GM11168 (cell line): ENCODE measurements around the gene PRRT1.

ENCODE experiments used
- in situ Hi-C: fragments of 300-500 bp; cut with MboI; formaldehyde crosslinking; loops from one replicate; pipeline ENCODE4 v1.12.0; 2022; ENCODE audit warnings: low sequenced_read_pairs; ENCODE audit not compliant: unreplicated experiment

PRRT1 gene

GRCh38 chr6:32175711-32176475, 24.2 kb upstream of the PRRT1 start, which contains the start of gene AGPAT1:
Gene AGPAT1, minus strand, starts transcription at chr6:32176084. Its CDS starts 4,588 bp downstream, at chr6:32171496.
- in situ Hi-C loops = no loop called here

- in situ Hi-C loops = no loop called here
These were observed 23.6 kb upstream of the PRRT1 start for GRCh38 chr6:32175322-32175710.

GRCh38 chr6:32174416-32174815, 22.7 kb upstream of the PRRT1 start:
- in situ Hi-C loops = no loop called here

GRCh38 chr6:32173051-32173727, 21.4 kb upstream of the PRRT1 start:
- in situ Hi-C loops = no loop called here

GRCh38 chr6:32171234-32171633, 19.5 kb upstream of the PRRT1 start:
- in situ Hi-C loops = no loop called here

- in situ Hi-C loops = no loop called here
These were observed 18.6 kb upstream of the PRRT1 start for GRCh38 chr6:32170294-32170693.

GRCh38 chr6:32168807-32169591, 17.3 kb upstream of the PRRT1 start:
- in situ Hi-C loops = no loop called here

GRCh38 chr6:32168350-32168749, 16.6 kb upstream of the PRRT1 start:
- in situ Hi-C loops = no loop called here

GRCh38 chr6:32167761-32168262, 16.1 kb upstream of the PRRT1 start:
- in situ Hi-C loops = no loop called here

- in situ Hi-C loops = no loop called here
These were observed 15.5 kb upstream of the PRRT1 start for GRCh38 chr6:32167154-32167760.

- in situ Hi-C loops = no loop called here
These were observed 14.8 kb upstream of the PRRT1 start for GRCh38 chr6:32166411-32167061.

GRCh38 chr6:32164295-32164694, 12.6 kb upstream of the PRRT1 start, which contains the start of gene EGFL8:
Gene EGFL8, plus strand, starts transcription at chr6:32164595. Its CDS starts 1,571 bp downstream, at chr6:32166166.
- in situ Hi-C loops = no loop called here

- in situ Hi-C loops = no loop called here
These were observed 12.0 kb upstream of the PRRT1 start for GRCh38 chr6:32163559-32164258.

- in situ Hi-C loops = no loop called here
These were observed 6.3 kb upstream of the PRRT1 start for GRCh38 chr6:32158052-32158451.

- in situ Hi-C loops = no loop called here
These were observed 5.2 kb upstream of the PRRT1 start for GRCh38 chr6:32156891-32157290.

GRCh38 chr6:32154514-32155161, 2.9 kb upstream of the PRRT1 start:
- in situ Hi-C loops = no loop called here

- in situ Hi-C loops = no loop called here
These were observed 2.1 kb upstream of the PRRT1 start, which contains the start of gene PPT2 for GRCh38 chr6:32153564-32154513. Gene PPT2, plus strand, starts transcription at chr6:32154141. Its CDS starts 454 bp downstream, at chr6:32154595.
